Measurements from ENCODE around the gene ZNF141. TPM values are rescaled to one million over a fixed set of nuclear protein-coding genes. Genes with fewer than 3 reads are reported as not detected.
"Not testable (repeated sequence)": the region's sequence is repeated elsewhere in the genome, so short reads cannot be mapped to it uniquely, and the experiment has no call there.

Gene ZNF141
- total RNA-seq, 2 experiments from 2014 or later = 26.5 to 35.3 TPM

DNA sequence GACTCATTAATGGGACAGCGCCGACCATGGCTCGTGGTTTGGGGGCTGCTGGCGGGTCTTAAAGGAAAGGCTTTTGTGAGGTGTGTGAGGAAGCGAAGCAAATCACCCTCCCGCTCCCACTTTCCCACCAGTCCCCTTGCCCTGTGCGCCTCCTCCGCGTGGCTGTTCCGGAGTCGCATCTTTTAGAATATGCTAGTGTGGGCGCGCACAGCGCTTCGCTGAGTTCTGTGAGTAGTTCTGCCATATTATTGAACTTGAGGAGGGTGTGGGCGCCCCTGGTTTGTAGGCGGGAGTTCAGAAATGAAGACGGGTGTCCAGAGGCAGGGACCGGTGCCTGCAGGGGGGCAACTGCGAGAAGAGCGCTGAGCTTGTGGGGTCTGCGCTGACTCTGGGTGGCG is 49.1 kb downstream of the ZNF141 start:
- no peak overlapping the region for H3K4me3 Mint-ChIP-seq
- no peaks in the 10 kb centered on the region for H3K27me3 Mint-ChIP-seq
- ChIA-PET POLR2A (no interaction called here), CTCF (no interaction called here)
- ATAC-seq (no peak), DNase-seq (no peak)
- intact Hi-C loops (cut with DNase I, micrococcal nuclease) = no loop called here
- H3K36me3 Mint-ChIP-seq (ENCODE audit: low read depth) = peaks cover 39% of the 10 kb centered on the region
- peaks cover 4% of the 10 kb centered on the region for H3K4me1 Mint-ChIP-seq
- peaks cover 59% of the 10 kb centered on the region for H3K9me3 Mint-ChIP-seq (ENCODE audit: low read depth)
- no peak overlapping the region for H3K27ac Mint-ChIP-seq

DNA sequence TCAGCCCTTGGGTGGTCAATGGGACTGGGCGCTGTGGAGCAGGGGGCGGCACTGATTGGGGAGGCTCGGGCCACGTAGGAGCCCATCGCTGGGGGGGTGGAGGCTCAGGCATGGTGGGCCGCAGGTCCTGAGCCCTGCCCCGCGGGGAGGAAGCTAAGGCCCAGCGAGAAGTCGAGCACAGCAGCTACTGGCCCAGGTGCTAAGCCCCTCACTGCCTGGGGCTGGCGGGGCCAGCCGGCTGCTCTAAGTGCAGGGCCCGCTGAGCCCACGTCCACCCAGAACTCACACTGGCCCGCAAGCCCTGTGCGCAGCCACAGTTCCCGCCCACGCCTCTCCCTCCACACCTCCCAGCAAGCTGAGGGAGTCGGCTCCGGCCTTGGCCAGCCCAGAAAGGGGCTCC is 66.4 kb downstream of the ZNF141 start:
- ChIA-PET POLR2A (no interaction called here), CTCF (no interaction called here)
- Mint-ChIP-seq H3K27ac (no peak overlapping the region), H3K4me3 (no peak overlapping the region), H3K27me3 (no peaks in the 10 kb centered on the region), H3K36me3 (ENCODE audit: low read depth) (peaks cover 25% of the 10 kb centered on the region), H3K9me3 (ENCODE audit: low read depth) (peaks cover 49% of the 10 kb centered on the region), H3K4me1 (no peaks in the 10 kb centered on the region)
- intact Hi-C loops (cut with DNase I, micrococcal nuclease) = no loop called here
- no peak for ATAC-seq
- no peak for DNase-seq

DNA sequence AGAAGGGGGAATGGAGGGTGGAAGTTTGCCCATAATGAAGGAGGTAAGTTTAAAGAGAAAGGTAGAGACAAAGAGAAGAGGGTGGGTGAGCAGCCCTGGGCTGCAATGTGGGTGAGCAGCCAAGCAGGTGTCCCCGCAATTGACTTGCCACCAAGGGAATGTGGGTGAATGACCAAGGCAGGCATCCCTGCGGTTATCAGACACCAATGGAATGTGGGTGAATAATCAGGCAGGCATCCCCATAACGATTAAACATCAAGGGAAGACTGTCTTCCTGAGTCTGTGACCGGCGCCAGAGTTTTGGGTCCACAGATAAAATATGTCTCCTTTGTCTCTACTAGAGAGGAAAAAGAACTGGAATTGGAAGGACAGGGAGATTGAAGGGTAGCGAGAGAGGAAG is 70.7 kb downstream of the ZNF141 start:
- H3K4me3 Mint-ChIP-seq; H3K4me1 Mint-ChIP-seq; intact Hi-C loops (cut with DNase I, micrococcal nuclease); H3K27me3 Mint-ChIP-seq; POLR2A ChIA-PET; DNase-seq; H3K27ac Mint-ChIP-seq; ATAC-seq; CTCF ChIA-PET: not testable (repeated sequence)
- Mint-ChIP-seq H3K9me3 (ENCODE audit: low read depth) (peaks cover 55% of the 10 kb centered on the region), H3K36me3 (ENCODE audit: low read depth) (peaks cover 29% of the 10 kb centered on the region)

DNA sequence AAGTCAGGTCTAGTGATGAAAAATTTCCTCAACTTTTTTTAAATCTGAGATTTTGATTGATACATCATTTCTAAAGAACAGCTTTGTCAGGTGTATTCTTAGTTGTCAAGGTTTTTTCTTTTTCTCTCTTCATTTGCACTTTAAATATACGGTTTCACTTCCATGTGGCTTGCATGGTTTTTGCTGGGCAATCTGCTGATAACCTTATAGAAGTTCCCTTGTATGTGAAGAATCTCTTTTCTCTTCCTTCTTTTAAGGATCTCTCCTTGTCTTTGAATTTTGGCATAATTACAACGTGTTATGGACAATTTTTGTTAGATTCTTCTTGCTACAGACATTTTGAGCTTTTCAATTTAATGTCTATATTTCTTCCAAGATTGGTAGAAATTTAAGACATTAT is 85.0 kb downstream of the ZNF141 start:
- intact Hi-C loops (cut with DNase I, micrococcal nuclease) = no loop called here
- ATAC-seq = no peak
- Mint-ChIP-seq H3K27ac (no peak overlapping the region), H3K36me3 (ENCODE audit: low read depth) (peaks cover 34% of the 10 kb centered on the region), H3K4me3 (no peak overlapping the region), H3K27me3 (no peaks in the 10 kb centered on the region), H3K4me1 (no peaks in the 10 kb centered on the region), H3K9me3 (ENCODE audit: low read depth) (peaks cover 45% of the 10 kb centered on the region)
- ChIA-PET CTCF (no interaction called here), POLR2A (no interaction called here)
- DNase-seq = no peak

Small RNA genes lying within 50 kb of the gene (microRNA-seq; reads per million reads assigned to microRNA genes)
- gene MIR571 (ENCODE audit: borderline replicate concordance) = not detected

Other genes with a start within 250 kb of the ZNF141 start
- gene ZNF718, start 213.3 kb upstream of the ZNF141 start, total RNA-seq = 10 to 100 TPM in 1 of 2 experiments, 1 to 10 TPM in 1; 9.7 to 10.3 TPM
- gene ZNF732, start 32.3 kb upstream of the ZNF141 start, total RNA-seq = under 1 TPM in 1 of 2 experiments, not detected in 1; 0.09 TPM
- 10 to 100 TPM; 32.3 to 37.9 TPM for gene ZNF721, start 161.3 kb downstream of the ZNF141 start, total RNA-seq
- 10 to 100 TPM; 39.9 to 48.2 TPM for gene PIGG, start 161.4 kb downstream of the ZNF141 start, total RNA-seq
- not detected for gene TMEM271, start 238.5 kb downstream of the ZNF141 start, total RNA-seq